Fibroblast of lung (primary cell): ENCODE results near the gene WDR43. TPM values are rescaled to one million over a fixed set of nuclear protein-coding genes. Genes with fewer than 3 reads are reported as not detected.

Experiments
- DNase-seq, 2 donors: peaks; one replicate each; pipeline versions ENCODE4 v3.0.0 to v3.0.0-alpha.2; 2010; ENCODE audit warnings: low read depth in 2 of 2
- H2AFZ ChIP-seq: 2 replicates; pipeline ENCODE4 v1.5.1; 2012; ENCODE audit warnings: low read length, control low read depth, inconsistent platforms
- H3K27ac ChIP-seq: 2 replicates; pipeline ENCODE4 v1.5.1; 2011; ENCODE audit warnings: low read length, control low read depth; ENCODE audit not compliant: insufficient read depth
- H3K27me3 ChIP-seq: 2 replicates; pipeline ENCODE4 v1.5.1; 2011; ENCODE audit warnings: mild to moderate bottlenecking, low read length; ENCODE audit not compliant: control insufficient read depth, insufficient read depth
- H3K36me3 ChIP-seq: 2 replicates; pipeline ENCODE4 v1.5.1; 2011; ENCODE audit warnings: low read length; ENCODE audit not compliant: control insufficient read depth, insufficient read depth
- H3K4me1 ChIP-seq: 2 replicates; pipeline ENCODE4 v1.5.1; 2011; ENCODE audit warnings: low read length; ENCODE audit not compliant: control insufficient read depth, insufficient read depth; ENCODE audit errors: extremely low read depth
- H3K4me2 ChIP-seq: 2 replicates; pipeline ENCODE4 v1.5.1; 2011; ENCODE audit warnings: low read length, control low read depth; ENCODE audit not compliant: insufficient read depth; ENCODE audit errors: extremely low read depth
- H3K4me3 ChIP-seq, 4 experiments: fragments of 200-600 bp in 1 of 4; sonication (generic) in 1 of 4; replicated peaks in 1 of 4; 2 replicates each; pipeline ENCODE4 v1.5.1; 2011 to 2016; ENCODE audit warnings: low read length in 4 of 4, low read depth in 3 of 4, mild to moderate bottlenecking in 3 of 4, control low read depth in 2 of 4, inconsistent platforms in 1 of 4, mixed read lengths in 1 of 4; ENCODE audit not compliant: insufficient read depth in 1 of 4; ENCODE audit errors: control extremely low read depth in 1 of 4
- H3K79me2 ChIP-seq: 2 replicates; pipeline ENCODE4 v1.5.1; 2012; ENCODE audit warnings: mild to moderate bottlenecking, low read length, inconsistent platforms; ENCODE audit not compliant: control insufficient read depth, insufficient read depth
- H3K9ac ChIP-seq: 2 replicates; pipeline ENCODE4 v1.5.1; 2011; ENCODE audit warnings: mild to moderate bottlenecking, low read length, control low read depth; ENCODE audit not compliant: insufficient read depth
- H3K9me3 ChIP-seq: 2 replicates; pipeline ENCODE4 v1.5.1; 2012; ENCODE audit warnings: low read depth, low read length; ENCODE audit not compliant: control insufficient read depth, insufficient read depth
- H4K20me1 ChIP-seq: 2 replicates; pipeline ENCODE4 v1.5.1; 2011; ENCODE audit warnings: low read length; ENCODE audit not compliant: control insufficient read depth, insufficient read depth; ENCODE audit errors: extremely low read depth
- CTCF ChIP-seq, 2 donors: IDR thresholded peaks in 1 of 2; conservative IDR thresholded peaks in 1 of 2; 1 replicate in 1 of 2; 2 replicates in 1 of 2; pipeline ENCODE4 v1.5.1; 2011 to 2012; ENCODE audit warnings: low read length in 2 of 2, control low read depth in 1 of 2, inconsistent platforms in 1 of 2, low read depth in 1 of 2, mild to moderate bottlenecking in 1 of 2
- EZH2 ChIP-seq: IDR thresholded peaks from 2 replicates; pipeline ENCODE4 v1.5.1; 2012; ENCODE audit warnings: low read length, control low read depth, mild to moderate bottlenecking; ENCODE audit errors: missing control alignments
- polyA plus RNA-seq, 2 donors: library from polyadenylated mRNA; depleted of rRNA in 1 of 2; stranded (reverse) in 1 of 2; unstranded in 1 of 2; fragments of >200 nt; gene quantifications; 2 replicates each; pipeline ENCODE4 v1.2.1, GENCODE V29; 2011 to 2012; ENCODE audit warnings: missing spikeins in 1 of 2
- total RNA-seq: library from RNA; depleted of rRNA; stranded (reverse); fragments of >200 nt; gene quantifications from 2 replicates; pipeline ENCODE4 v1.2.1, GENCODE V29; 2014

WDR43 gene
- total and polyA plus RNA-seq, 2 donors (not counting 1 experiment from before 2014, with no cell fraction given), result 71.5 to 74.7 TPM

DNA sequence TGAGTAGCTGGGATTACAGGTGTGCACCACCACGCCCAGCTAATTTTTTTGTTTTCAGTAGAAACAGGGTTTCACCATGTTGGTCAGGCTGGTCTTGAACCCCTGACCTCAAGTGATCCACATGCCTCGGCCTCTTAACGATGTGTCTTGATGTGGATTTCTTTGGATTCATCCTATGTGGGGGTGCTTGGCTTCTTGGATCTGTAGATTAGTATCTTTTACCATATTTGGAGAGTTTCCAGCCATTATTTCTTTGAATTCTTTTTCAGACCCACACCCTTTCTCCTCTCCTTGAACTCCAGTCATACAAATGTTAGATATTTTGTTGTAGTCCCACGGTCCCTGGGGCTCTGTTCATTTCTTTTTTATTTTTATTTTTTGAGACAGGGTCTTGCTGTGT is 79.8 kb downstream of the WDR43 start:
- Histone ChIP-seq H3K36me3 (no peaks in the 10 kb centered on the region), H3K79me2 (no peaks in the 10 kb centered on the region), H3K4me3 (no peak overlapping the region), H2AFZ (no peak overlapping the region), H4K20me1 (no peaks in the 10 kb centered on the region), H3K9me3 (no peaks in the 10 kb centered on the region), H3K4me2 (no peak overlapping the region), H3K9ac (no peak overlapping the region), H3K27ac (no peak overlapping the region), H3K4me1 (no peaks in the 10 kb centered on the region), H3K27me3 (no peaks in the 10 kb centered on the region)
- no peak for DNase-seq
- TF ChIP-seq CTCF (conservative IDR thresholded peaks at IDR 0.05 in 1 of 2, IDR thresholded peaks at IDR 0.05 in 1 of 2; ENCODE audit: low read depth in 1 of 2, low read length in 2 of 2), result no peak
- no peak for TF ChIP-seq EZH2

GRCh38 chr2:28975671-28976070 is 81.2 kb downstream of the WDR43 start:
- H3K4me2 ChIP-seq, result no peak overlapping the region
- H4K20me1 ChIP-seq, result no peaks in the 10 kb centered on the region
- no peak for TF ChIP-seq CTCF (conservative IDR thresholded peaks at IDR 0.05 in 1 of 2, IDR thresholded peaks at IDR 0.05 in 1 of 2; ENCODE audit: low read depth in 1 of 2, low read length in 2 of 2)
- TF ChIP-seq EZH2, result no peak
- no peaks in the 10 kb centered on the region for H3K4me1 ChIP-seq
- no peaks in the 10 kb centered on the region for H3K36me3 ChIP-seq
- H2AFZ ChIP-seq, result no peak overlapping the region
- H3K9me3 ChIP-seq, result no peaks in the 10 kb centered on the region
- no peaks in the 10 kb centered on the region for H3K27me3 ChIP-seq
- H3K27ac ChIP-seq, result no peak overlapping the region
- H3K9ac ChIP-seq, result no peak overlapping the region
- no peak for DNase-seq
- H3K79me2 ChIP-seq, result no peaks in the 10 kb centered on the region
- H3K4me3 ChIP-seq, result no peak overlapping the region

DNA sequence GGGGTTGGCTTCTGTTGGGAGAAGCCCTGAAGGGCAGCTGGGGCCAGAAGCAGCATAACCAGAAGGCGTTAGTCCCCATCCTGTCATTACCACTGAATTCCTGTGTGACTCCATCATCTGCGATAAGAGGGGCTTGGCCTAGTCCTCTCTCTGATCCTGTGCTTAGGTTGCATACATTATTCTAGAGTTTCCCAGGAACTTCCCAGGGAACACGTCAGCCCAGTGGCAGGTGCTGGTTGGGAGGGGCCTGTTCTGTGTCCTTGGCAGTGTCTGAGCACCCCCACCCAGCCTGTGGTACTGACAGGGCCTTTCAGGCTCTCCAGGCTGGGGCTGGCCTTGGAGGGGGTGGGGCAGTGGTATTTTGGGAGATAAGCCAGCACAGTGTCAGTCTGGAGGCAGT is 82.1 kb downstream of the WDR43 start:
- peak; percentile 40 to 93 for DNase-seq
- H2AFZ ChIP-seq, result no peak overlapping the region
- H3K4me2 ChIP-seq, result no peak overlapping the region
- H3K4me3 ChIP-seq, result no peak overlapping the region
- no peaks in the 10 kb centered on the region for H3K36me3 ChIP-seq
- H3K27ac ChIP-seq, result no peak overlapping the region
- no peaks in the 10 kb centered on the region for H3K4me1 ChIP-seq
- no peaks in the 10 kb centered on the region for H3K9me3 ChIP-seq
- no peaks in the 10 kb centered on the region for H4K20me1 ChIP-seq
- no peaks in the 10 kb centered on the region for H3K79me2 ChIP-seq
- TF ChIP-seq CTCF (conservative IDR thresholded peaks at IDR 0.05 in 1 of 2, IDR thresholded peaks at IDR 0.05 in 1 of 2; ENCODE audit: low read depth in 1 of 2, low read length in 2 of 2) (no peak), EZH2 (no peak)
- H3K27me3 ChIP-seq, result no peaks in the 10 kb centered on the region
- H3K9ac ChIP-seq, result no peak overlapping the region
